Prostate gland (tissue), 2 donors: ENCODE results near the gene CHRNE.

Experiments
- POLR2A ChIP-seq: fragments of 450-650 bp; IDR thresholded peaks from one replicate; pipeline ENCODE4 v1.6.1; 2016; ENCODE audit warnings: antibody characterized with exemption, mild to moderate bottlenecking
- POLR2AphosphoS5 ChIP-seq: sonication (generic); formaldehyde crosslinking; IDR thresholded peaks from one replicate; pipeline ENCODE4 v1.6.1; 2017; ENCODE audit warnings: antibody characterized with exemption
- TF ChIP-seq, protein P1 (sequence below), 4 experiments: fragments of 200-600 bp in 2 of 4; fragments of 450-650 bp in 2 of 4; sonication (generic) in 2 of 4; IDR thresholded peaks; 1 replicate in 3 of 4; 2 replicates in 1 of 4; pipeline ENCODE4 v1.5.1; 2016 to 2019; ENCODE audit warnings: antibody characterized with exemption in 4 of 4, mild to moderate bottlenecking in 2 of 4, moderate library complexity in 2 of 4

DNA sequence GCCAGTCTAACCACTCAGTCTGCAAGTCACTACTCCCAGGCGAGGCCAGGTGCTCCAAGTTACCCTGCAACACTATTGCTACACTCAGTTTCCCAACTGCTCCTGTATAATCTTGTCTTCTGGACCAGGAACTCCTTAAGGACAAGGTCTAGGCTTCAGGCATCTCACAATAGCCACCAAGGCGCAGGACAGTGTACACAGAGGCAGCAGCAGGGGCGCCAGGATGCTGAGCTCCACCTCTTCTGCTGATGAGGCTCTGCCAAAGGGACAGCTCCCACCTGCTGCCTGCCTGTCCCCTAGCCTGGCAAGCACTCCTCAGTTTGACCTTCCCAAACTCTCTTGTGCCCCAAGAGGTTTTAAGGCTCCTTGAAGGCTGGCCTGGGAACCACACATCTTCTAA, 33.5 kb upstream of the CHRNE start:
- TF ChIP-seq, protein P1, sequence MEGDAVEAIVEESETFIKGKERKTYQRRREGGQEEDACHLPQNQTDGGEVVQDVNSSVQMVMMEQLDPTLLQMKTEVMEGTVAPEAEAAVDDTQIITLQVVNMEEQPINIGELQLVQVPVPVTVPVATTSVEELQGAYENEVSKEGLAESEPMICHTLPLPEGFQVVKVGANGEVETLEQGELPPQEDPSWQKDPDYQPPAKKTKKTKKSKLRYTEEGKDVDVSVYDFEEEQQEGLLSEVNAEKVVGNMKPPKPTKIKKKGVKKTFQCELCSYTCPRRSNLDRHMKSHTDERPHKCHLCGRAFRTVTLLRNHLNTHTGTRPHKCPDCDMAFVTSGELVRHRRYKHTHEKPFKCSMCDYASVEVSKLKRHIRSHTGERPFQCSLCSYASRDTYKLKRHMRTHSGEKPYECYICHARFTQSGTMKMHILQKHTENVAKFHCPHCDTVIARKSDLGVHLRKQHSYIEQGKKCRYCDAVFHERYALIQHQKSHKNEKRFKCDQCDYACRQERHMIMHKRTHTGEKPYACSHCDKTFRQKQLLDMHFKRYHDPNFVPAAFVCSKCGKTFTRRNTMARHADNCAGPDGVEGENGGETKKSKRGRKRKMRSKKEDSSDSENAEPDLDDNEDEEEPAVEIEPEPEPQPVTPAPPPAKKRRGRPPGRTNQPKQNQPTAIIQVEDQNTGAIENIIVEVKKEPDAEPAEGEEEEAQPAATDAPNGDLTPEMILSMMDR (IDR thresholded peaks at IDR 0.05), result no peak
- TF ChIP-seq POLR2A (no peak), POLR2AphosphoS5 (no peak)
